HCT116 (cell line): Measurements from ENCODE around the gene MAGEC3. TPM values are rescaled to one million over a fixed set of nuclear protein-coding genes. Genes with fewer than 3 reads are reported as not detected.

ENCODE experiments used
- ATAC-seq: fragments of 200-7000 bp; cut with Tn5 transposase; 2 replicates; pipeline ENCODE4 v1.9.1; 2020; ENCODE audit warnings: mild to moderate bottlenecking, moderate library complexity
- BruUV-seq: library from RNA; stranded (reverse); fragments of 400-500 nt; replicated peaks from 2 replicates; lab custom pipeline; 2021; lab: Mats Ljungman, UMichigan
- CTCF ChIA-PET: fragments of 300-600 bp; sonication (Branson Sonifier 250); formaldehyde crosslinking; loops from one replicate; lab custom pipeline; 2021; ENCODE audit warnings: antibody characterized with exemption; lab: Charles Lee
- POLR2A ChIA-PET: fragments of 300-600, 350-600 bp; sonication (Branson Sonifier 250); formaldehyde crosslinking; loops from one replicate; lab custom pipeline; 2021; ENCODE audit warnings: antibody characterized with exemption; lab: Charles Lee
- RAD21 ChIA-PET, 2 experiments: fragments of 300-600 bp; sonication (Branson Sonifier 250); formaldehyde crosslinking; loops; one replicate each; lab custom pipeline; 2023; ENCODE audit warnings: low total read pairs in 2 of 2; ENCODE audit not compliant: uncharacterized antibody in 2 of 2, unreplicated experiment in 2 of 2, low non-redundant PET in 1 of 2; lab: Charles Lee
- DNase-seq: peaks from one replicate; pipeline ENCODE4 v3.0.0-alpha.2; 2010; ENCODE audit warnings: low read depth, low spot score
- H2AFZ ChIP-seq: fragments of 200-600 bp; shearing (Covaris generic), sonication (generic); 2 replicates; pipeline ENCODE4 v1.6.1; 2017; ENCODE audit warnings: low read depth, mixed run types, mixed read lengths, antibody characterized with exemption, low read length; ENCODE audit not compliant: poor library complexity, severe bottlenecking
- H3K27ac ChIP-seq: 2 replicates; pipeline ENCODE4 v1.5.1; 2012; ENCODE audit warnings: low read depth, low read length
- H3K27me3 ChIP-seq: fragments of 200-600 bp; sonication (generic); 2 replicates; pipeline ENCODE4 v1.6.1; 2016; ENCODE audit warnings: mixed run types, low read length, mixed read lengths; ENCODE audit not compliant: insufficient read depth
- H3K36me3 ChIP-seq, 2 experiments: fragments of 200-500 bp in 1 of 2; fragments of 200-600 bp in 1 of 2; sonication (Bioruptor generic) in 1 of 2; sonication (generic) in 1 of 2; 2 replicates each; pipeline versions ENCODE4 v1.5.1 to v1.6.1; 2014 to 2016; ENCODE audit warnings: low read length in 2 of 2, inconsistent platforms in 1 of 2, mixed read lengths in 1 of 2, mixed run types in 1 of 2; ENCODE audit not compliant: insufficient read depth in 2 of 2, control insufficient read depth in 1 of 2
- H3K4me1 ChIP-seq, 2 experiments: fragments of 200-600 bp in 1 of 2; sonication (generic) in 1 of 2; 2 replicates each; pipeline versions ENCODE4 v1.5.1 to v1.6.1; 2012 to 2017; ENCODE audit warnings: low read length in 2 of 2, inconsistent platforms in 1 of 2, mild to moderate bottlenecking in 1 of 2, mixed read lengths in 1 of 2, mixed run types in 1 of 2, moderate library complexity in 1 of 2; ENCODE audit not compliant: insufficient read depth in 2 of 2, control insufficient read depth in 1 of 2
- H3K4me2 ChIP-seq: fragments of 200-600 bp; sonication (generic); 2 replicates; pipeline ENCODE4 v1.6.1; 2017; ENCODE audit warnings: mixed run types, low read length, mixed read lengths
- H3K4me3 ChIP-seq, 2 experiments: fragments of 200-600 bp in 1 of 2; sonication (generic) in 1 of 2; replicated peaks in 1 of 2; 2 replicates each; pipeline ENCODE4 v1.5.1; 2011 to 2016; ENCODE audit warnings: low read length in 2 of 2, control low read depth in 1 of 2, low read depth in 1 of 2, mild to moderate bottlenecking in 1 of 2, mixed read lengths in 1 of 2, mixed run types in 1 of 2
- H3K79me2 ChIP-seq: fragments of 200-600 bp; sonication (generic); 2 replicates; pipeline ENCODE4 v1.6.1; 2017; ENCODE audit warnings: mild to moderate bottlenecking, mixed run types, low read length, moderate library complexity, mixed read lengths; ENCODE audit not compliant: insufficient read depth
- H3K9ac ChIP-seq: fragments of 200-600 bp; sonication (generic); 2 replicates; pipeline ENCODE4 v1.6.1; 2016; ENCODE audit warnings: low read length, mixed read lengths
- H3K9me2 ChIP-seq: fragments of 200-600 bp; sonication (generic), shearing (Covaris generic); 2 replicates; pipeline ENCODE4 v1.6.1; 2017; ENCODE audit warnings: mixed run types, mild to moderate bottlenecking, moderate library complexity; ENCODE audit not compliant: insufficient read depth
- H3K9me3 ChIP-seq, 2 experiments: fragments of 200-500 bp in 1 of 2; fragments of 200-600 bp in 1 of 2; sonication (Bioruptor generic) in 1 of 2; sonication (generic) in 1 of 2; 2 replicates each; pipeline ENCODE4 v1.6.1; 2014 to 2017; ENCODE audit warnings: low read length in 2 of 2, mixed read lengths in 2 of 2, inconsistent platforms in 1 of 2, low read depth in 1 of 2, mild to moderate bottlenecking in 1 of 2, mixed run types in 1 of 2, moderate library complexity in 1 of 2; ENCODE audit not compliant: control insufficient read depth in 1 of 2, insufficient read depth in 1 of 2
- H4K20me1 ChIP-seq: fragments of 200-600 bp; sonication (generic), shearing (Covaris generic); 2 replicates; pipeline ENCODE4 v1.6.1; 2017; ENCODE audit warnings: mixed run types, mild to moderate bottlenecking, moderate library complexity; ENCODE audit not compliant: insufficient read depth
- ATF3 ChIP-seq: IDR thresholded peaks from 2 replicates; pipeline ENCODE4 v1.6.1; 2012
- CBX3 ChIP-seq: IDR thresholded peaks from 2 replicates; pipeline ENCODE4 v1.6.1; 2012; ENCODE audit warnings: low read depth
- ELF1 ChIP-seq: IDR thresholded peaks from 2 replicates; pipeline ENCODE4 v1.6.1; 2012; ENCODE audit warnings: low read depth, borderline replicate concordance
- EZH2phosphoT487 ChIP-seq: fragments of 200-600 bp; IDR thresholded peaks from 2 replicates; pipeline ENCODE4 v1.6.1; 2018; ENCODE audit warnings: antibody characterized with exemption, borderline replicate concordance
- FOSL1 ChIP-seq: IDR thresholded peaks from 2 replicates; pipeline ENCODE4 v1.6.1; 2012; ENCODE audit warnings: low read depth
- JUND ChIP-seq: IDR thresholded peaks from 2 replicates; pipeline ENCODE4 v1.6.1; 2012
- MAX ChIP-seq: IDR thresholded peaks from 2 replicates; pipeline ENCODE4 v1.6.1; 2012
- POLR2AphosphoS5 ChIP-seq: IDR thresholded peaks from 2 replicates; pipeline ENCODE4 v1.6.1; 2011; ENCODE audit warnings: mild to moderate bottlenecking, low read depth, low read length, moderate library complexity
- SRF ChIP-seq: IDR thresholded peaks from 2 replicates; pipeline ENCODE4 v1.6.1; 2012; ENCODE audit warnings: low read depth
- TCF7L2 ChIP-seq: IDR thresholded peaks from 2 replicates; pipeline ENCODE4 v1.7.0; 2011; ENCODE audit warnings: borderline replicate concordance, inconsistent platforms; ENCODE audit not compliant: insufficient read depth, insufficient read length; ENCODE audit errors: extremely low read depth
- YY1 ChIP-seq: IDR thresholded peaks from 2 replicates; pipeline ENCODE4 v1.6.1; 2011; ENCODE audit warnings: low read length, low read depth, moderate library complexity, mild to moderate bottlenecking; ENCODE audit not compliant: insufficient replicate concordance; ENCODE audit errors: extremely low read depth
- ZBTB33 ChIP-seq: IDR thresholded peaks from 2 replicates; pipeline ENCODE4 v1.6.1; 2011; ENCODE audit warnings: mild to moderate bottlenecking, low read length, moderate library complexity; ENCODE audit not compliant: insufficient replicate concordance; ENCODE audit errors: extremely low read depth
- ZFX ChIP-seq: fragments of 450-650 bp; IDR thresholded peaks from 2 replicates; pipeline ENCODE4 v1.6.1; 2017
- ZNF274 ChIP-seq: fragments of 200-500 bp; sonication (Bioruptor generic); IDR thresholded peaks from 2 replicates; pipeline ENCODE4 v1.6.1; 2014; ENCODE audit warnings: mild to moderate bottlenecking, low read depth, low read length, inconsistent platforms
- intact Hi-C: fragments of 100-400 bp; cut with micrococcal nuclease; formaldehyde crosslinking; loops from 2 replicates; pipeline ENCODE4 v1.10.0; 2022
- total RNA-seq: library from RNA; stranded (reverse); gene quantifications from one replicate; pipeline ENCODE4 v1.2.1, GENCODE V29; 2021; ENCODE audit not compliant: unreplicated experiment
- TF ChIP-seq, protein P1 (sequence below), 3 experiments: fragments of 200-600 bp in 1 of 3; sonication (generic) in 1 of 3; IDR thresholded peaks in 2 of 3; conservative IDR thresholded peaks in 1 of 3; 2 replicates each; pipeline ENCODE4 v1.5.1; 2012 to 2017; ENCODE audit warnings: low read depth in 2 of 3, low read length in 2 of 3, antibody characterized with exemption in 1 of 3, borderline replicate concordance in 1 of 3, control low read depth in 1 of 3, mild to moderate bottlenecking in 1 of 3, mixed read lengths in 1 of 3, mixed run types in 1 of 3, moderate library complexity in 1 of 3; ENCODE audit not compliant: insufficient read depth in 1 of 3

MAGEC3 gene
- total RNA-seq, 1 experiment from 2014 or later: not detected

DNA sequence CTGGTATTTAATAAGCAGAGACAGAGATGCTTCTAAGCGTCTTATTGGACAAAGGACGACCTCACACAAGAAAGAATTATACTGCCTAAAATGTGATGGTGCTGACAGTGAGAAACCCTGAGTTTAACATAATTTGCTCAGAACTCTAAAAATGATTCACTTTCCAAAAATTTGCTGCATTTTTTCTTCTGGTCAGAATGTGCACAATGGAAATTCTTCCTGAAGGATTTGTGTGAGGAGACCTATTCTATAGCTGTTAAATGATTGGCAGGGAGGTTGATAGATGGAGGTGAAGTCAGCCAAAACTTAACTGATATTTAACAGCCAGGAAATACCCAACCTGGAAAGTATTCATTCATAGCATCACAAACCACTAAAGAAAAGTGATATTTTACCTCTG lies 1.7 kb downstream of the MAGEC3 start (continued):
- TF ChIP-seq MAX (no peak), ZBTB33 (no peak), SRF (no peak), ELF1 (no peak), ZNF274 (no peak), TCF7L2 (no peak), POLR2AphosphoS5 (no peak), ZFX (no peak), JUND (no peak), CBX3 (no peak)

DNA sequence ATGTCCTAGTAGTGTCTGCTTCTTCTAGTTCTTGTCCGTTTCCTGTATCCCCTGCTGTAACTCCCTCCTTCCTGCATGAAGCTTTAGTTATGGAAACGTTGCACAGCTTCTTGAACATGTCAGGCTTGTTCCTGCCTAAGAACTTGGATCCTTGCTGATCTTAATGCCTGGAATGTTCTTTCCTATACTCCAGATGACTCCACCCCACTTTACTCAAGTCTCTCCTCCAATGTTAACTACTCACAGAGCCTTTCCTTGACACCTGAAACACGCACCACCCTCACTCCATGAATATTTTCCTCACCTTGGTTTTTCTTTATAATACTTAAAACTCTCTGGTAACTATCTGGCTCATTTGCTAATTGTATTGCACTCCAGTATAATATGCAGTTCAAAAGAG lies 19.4 kb downstream of the MAGEC3 start:
- no peak overlapping the region for H3K4me2 ChIP-seq
- no peak for DNase-seq
- H2AFZ ChIP-seq: no peak overlapping the region
- H3K36me3 ChIP-seq: no peaks in the 10 kb centered on the region
- H3K79me2 ChIP-seq: no peaks in the 10 kb centered on the region
- no peaks in the 10 kb centered on the region for H3K4me1 ChIP-seq
- BruUV-seq: no TSS peak
- H3K4me3 ChIP-seq: no peak overlapping the region
- no peaks in the 10 kb centered on the region for H3K9me3 ChIP-seq
- no peak overlapping the region for H3K9ac ChIP-seq
- no peaks in the 10 kb centered on the region for H3K9me2 ChIP-seq
- H4K20me1 ChIP-seq: no peaks in the 10 kb centered on the region
- intact Hi-C loops: no loop called here
- POLR2A ChIA-PET: no interaction called here
- no peak for ATAC-seq
- CTCF ChIA-PET: no interaction called here
- H3K27me3 ChIP-seq: no peaks in the 10 kb centered on the region
- RAD21 ChIA-PET: no interaction called here
- no peak overlapping the region for H3K27ac ChIP-seq
- TF ChIP-seq ZNF274 (no peak), EZH2phosphoT487 (no peak), MAX (no peak), YY1 (no peak), SRF (no peak), FOSL1 (no peak), ATF3 (no peak), ZFX (no peak), ELF1 (no peak), JUND (no peak), ZBTB33 (no peak)
- TF ChIP-seq, protein P1, sequence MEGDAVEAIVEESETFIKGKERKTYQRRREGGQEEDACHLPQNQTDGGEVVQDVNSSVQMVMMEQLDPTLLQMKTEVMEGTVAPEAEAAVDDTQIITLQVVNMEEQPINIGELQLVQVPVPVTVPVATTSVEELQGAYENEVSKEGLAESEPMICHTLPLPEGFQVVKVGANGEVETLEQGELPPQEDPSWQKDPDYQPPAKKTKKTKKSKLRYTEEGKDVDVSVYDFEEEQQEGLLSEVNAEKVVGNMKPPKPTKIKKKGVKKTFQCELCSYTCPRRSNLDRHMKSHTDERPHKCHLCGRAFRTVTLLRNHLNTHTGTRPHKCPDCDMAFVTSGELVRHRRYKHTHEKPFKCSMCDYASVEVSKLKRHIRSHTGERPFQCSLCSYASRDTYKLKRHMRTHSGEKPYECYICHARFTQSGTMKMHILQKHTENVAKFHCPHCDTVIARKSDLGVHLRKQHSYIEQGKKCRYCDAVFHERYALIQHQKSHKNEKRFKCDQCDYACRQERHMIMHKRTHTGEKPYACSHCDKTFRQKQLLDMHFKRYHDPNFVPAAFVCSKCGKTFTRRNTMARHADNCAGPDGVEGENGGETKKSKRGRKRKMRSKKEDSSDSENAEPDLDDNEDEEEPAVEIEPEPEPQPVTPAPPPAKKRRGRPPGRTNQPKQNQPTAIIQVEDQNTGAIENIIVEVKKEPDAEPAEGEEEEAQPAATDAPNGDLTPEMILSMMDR (IDR thresholded peaks at IDR 0.05 in 2 of 3, conservative IDR thresholded peaks at IDR 0.05 in 1 of 3; ENCODE audit: borderline replicate concordance in 1 of 3, insufficient read depth in 1 of 3, low read depth in 2 of 3, low read length in 2 of 3): no peak
